ENCODE measurements around the gene PLXNB1.

GRCh38 chr3:48388966-48389365 is 40.9 kb downstream of the PLXNB1 start:
- TF ChIP-seq CTCF (conservative IDR thresholded peaks at IDR 0.05; ENCODE audit: low read depth, low read length) (no peak), EZH2 (IDR thresholded peaks at IDR 0.05; ENCODE audit: borderline replicate concordance, low read depth, low read length, poor library complexity, severe bottlenecking) (no peak)
